GM12891 (cell line): ENCODE results near the gene NMUR1.

ENCODE experiments used
- PAX5 ChIP-seq: IDR thresholded peaks from 2 replicates; pipeline ENCODE4 v1.6.1; 2011; ENCODE audit warnings: low read length, moderate library complexity, mild to moderate bottlenecking; ENCODE audit not compliant: insufficient read depth, severe bottlenecking
- POLR2A ChIP-seq: IDR thresholded peaks from 2 replicates; pipeline ENCODE4 v1.6.1; 2011; ENCODE audit warnings: low read depth, low read length, control low read depth
- SPI1 ChIP-seq: IDR thresholded peaks from 2 replicates; pipeline ENCODE4 v1.6.1; 2011; ENCODE audit warnings: low read depth, low read length, control low read depth

GRCh38 chr2:231513746-231514224 lies 16.5 kb downstream of the NMUR1 start:
- TF ChIP-seq POLR2A (no peak), SPI1 (no peak), PAX5 (no peak)
